Activated T-helper 2 cell treated with anti-CD3 and anti-CD28 coated beads, Interferon-gamma antibody, Interleukin-2, Interleukin-4, amounts not matched to agents 10 μg/mL and 5 μg/mL and 100 μg/mL, durations not matched to agents 14 hours and 24 hours and 36 hours (primary cell): Measurements from ENCODE around the gene DNAJC5G. TPM values are rescaled to one million over a fixed set of nuclear protein-coding genes. Genes with fewer than 3 reads are reported as not detected.

Experiments used
- DNase-seq: peaks from one replicate; pipeline ENCODE4 v3.0.0; 2021; ENCODE audit warnings: low spot score
- H3K27ac Mint-ChIP-seq: one replicate; pipeline ENCODE4 v1.8.0; 2021; ENCODE audit warnings: mixed read lengths
- H3K27me3 Mint-ChIP-seq: one replicate; pipeline ENCODE4 v1.8.0; 2021; ENCODE audit warnings: low read depth, mixed read lengths
- H3K36me3 Mint-ChIP-seq: one replicate; pipeline ENCODE4 v1.8.0; 2021; ENCODE audit warnings: low read depth, mixed read lengths
- H3K4me1 Mint-ChIP-seq: one replicate; pipeline ENCODE4 v1.8.0; 2021; ENCODE audit warnings: low read depth, mixed read lengths
- H3K4me3 Mint-ChIP-seq: one replicate; pipeline ENCODE4 v1.8.0; 2021; ENCODE audit warnings: low read depth, mild to moderate bottlenecking, moderate library complexity, mixed read lengths
- H3K9me3 Mint-ChIP-seq: one replicate; pipeline ENCODE4 v1.8.0; 2021; ENCODE audit warnings: mixed read lengths
- intact Hi-C: fragments of 100-400 bp; cut with micrococcal nuclease; formaldehyde crosslinking; loops from one replicate; pipeline ENCODE4 v1.15.1; 2023
- total RNA-seq: library from RNA; stranded (reverse); gene quantifications from 2 replicates; pipeline ENCODE4 v1.2.3, GENCODE V29; 2022

Gene DNAJC5G
- total RNA-seq, 1 donor from 2014 or later: not detected

DNA sequence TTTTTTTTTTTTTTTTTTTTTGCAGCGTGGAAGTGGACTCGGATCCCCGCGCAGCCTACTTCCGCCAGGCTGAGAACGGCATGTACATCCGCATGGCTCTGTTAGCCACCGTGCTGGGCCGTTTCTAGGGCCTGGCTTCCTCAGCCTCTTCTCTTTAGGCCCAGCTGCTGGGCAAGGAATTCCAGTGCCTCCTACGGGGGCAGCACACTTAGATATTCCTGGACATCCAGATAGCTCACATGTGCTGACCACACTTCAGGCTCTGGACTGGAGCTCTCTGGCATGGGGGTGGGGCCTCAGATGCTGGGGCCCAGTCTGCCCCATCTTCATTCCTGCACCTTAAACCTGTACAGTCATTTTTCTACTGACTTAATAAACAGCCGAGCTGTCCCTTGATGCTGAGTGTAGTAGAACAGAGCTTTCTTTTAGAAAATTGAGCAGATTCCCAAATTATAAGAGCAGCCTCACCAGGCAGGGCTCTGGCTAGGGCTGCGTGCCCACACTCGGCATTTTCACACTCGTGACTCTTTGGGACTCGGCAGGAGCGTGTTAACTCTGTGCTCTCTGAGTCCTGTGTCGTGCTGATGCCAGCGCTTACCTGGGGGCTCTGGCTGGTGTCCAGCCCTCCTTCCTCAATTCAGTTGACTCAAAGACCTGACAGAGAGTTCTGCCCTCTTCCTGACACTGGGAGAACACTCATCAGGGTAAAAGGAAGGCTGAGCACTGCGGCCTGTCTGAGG is 31.7 kb upstream of the DNAJC5G start:
- Mint-ChIP-seq H3K9me3 (no peaks in the 10 kb centered on the region), H3K4me3 (no peak overlapping the region), H3K36me3 (peaks cover 54% of the 10 kb centered on the region), H3K4me1 (no peaks in the 10 kb centered on the region), H3K27ac (no peak overlapping the region), H3K27me3 (no peaks in the 10 kb centered on the region)
- no peak for DNase-seq
- intact Hi-C loops: no loop called here

DNA sequence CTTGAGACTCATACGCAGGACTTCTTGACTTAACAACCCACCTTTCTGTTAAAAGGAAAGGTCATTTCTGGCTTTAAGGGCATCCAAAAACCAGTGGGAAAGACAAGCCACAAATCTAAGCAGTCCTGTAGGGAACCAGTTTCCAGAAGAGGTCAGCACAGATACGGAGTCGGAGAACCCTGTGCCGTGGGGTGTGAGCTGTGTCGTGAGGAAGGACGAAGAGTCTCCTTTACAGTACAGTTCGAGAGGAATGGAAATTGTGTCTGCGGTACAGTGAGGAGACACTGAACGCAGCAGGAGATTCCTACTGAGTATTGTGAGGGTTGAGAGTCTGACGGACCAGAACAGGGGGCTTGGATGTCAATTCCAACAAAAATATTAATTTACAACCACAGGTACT is 30.1 kb upstream of the DNAJC5G start:
- H3K36me3 Mint-ChIP-seq: peaks cover 42% of the 10 kb centered on the region
- H3K4me3 Mint-ChIP-seq: no peak overlapping the region
- no peak for DNase-seq
- H3K4me1 Mint-ChIP-seq: no peaks in the 10 kb centered on the region
- intact Hi-C loops: no loop called here
- no peaks in the 10 kb centered on the region for H3K9me3 Mint-ChIP-seq
- peaks cover 1% of the 10 kb centered on the region for H3K27me3 Mint-ChIP-seq
- no peak overlapping the region for H3K27ac Mint-ChIP-seq

DNA sequence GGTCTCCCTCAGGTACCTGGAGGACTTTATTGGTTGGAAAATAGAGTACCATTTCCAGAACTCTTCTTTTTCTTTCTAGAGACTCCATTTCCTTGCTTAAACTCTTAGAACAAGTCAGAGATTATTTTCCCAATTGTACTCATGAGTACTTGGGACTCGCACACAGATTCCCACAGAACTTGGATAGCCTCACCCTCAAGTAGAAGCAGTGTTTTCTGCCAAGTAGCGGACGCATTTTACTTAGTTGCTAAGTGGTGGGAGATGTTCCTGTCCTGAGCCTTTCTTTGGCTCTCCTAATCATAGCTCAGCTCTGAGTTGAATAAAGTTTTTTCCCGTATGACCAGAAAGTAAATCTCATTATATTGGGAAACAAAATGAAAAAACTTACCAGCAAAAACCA is 29.6 kb upstream of the DNAJC5G start:
- H3K9me3 Mint-ChIP-seq: no peaks in the 10 kb centered on the region
- no peak overlapping the region for H3K4me3 Mint-ChIP-seq
- H3K27me3 Mint-ChIP-seq: peaks cover 1% of the 10 kb centered on the region
- no peak for DNase-seq
- H3K27ac Mint-ChIP-seq: no peak overlapping the region
- intact Hi-C loops: no loop called here
- H3K36me3 Mint-ChIP-seq: peaks cover 37% of the 10 kb centered on the region
- H3K4me1 Mint-ChIP-seq: no peaks in the 10 kb centered on the region

DNA sequence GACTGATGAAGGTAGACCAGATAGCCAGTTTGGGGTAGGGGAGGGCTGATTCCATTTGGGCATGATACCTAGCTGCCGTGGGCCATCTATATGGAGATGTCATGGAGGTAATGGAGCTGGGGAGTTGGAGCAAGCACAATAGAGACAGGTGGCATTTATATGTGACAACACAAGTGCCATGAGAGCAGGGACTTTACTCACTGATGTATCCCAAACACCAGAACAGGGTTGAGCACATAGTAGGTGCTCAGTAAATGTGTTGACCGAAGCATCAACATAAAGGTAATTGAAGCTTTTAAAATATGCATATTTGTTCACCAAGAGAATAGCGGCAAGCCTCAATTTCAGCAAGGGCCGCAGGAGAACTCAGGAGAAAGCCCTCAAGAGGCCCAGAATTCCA is 27.3 kb upstream of the DNAJC5G start:
- no peak for DNase-seq
- Mint-ChIP-seq H3K27ac (no peak overlapping the region), H3K27me3 (peaks cover 4% of the 10 kb centered on the region), H3K9me3 (no peaks in the 10 kb centered on the region), H3K4me1 (no peaks in the 10 kb centered on the region), H3K36me3 (peaks cover 16% of the 10 kb centered on the region), H3K4me3 (no peak overlapping the region)
- intact Hi-C loops: no loop called here

DNA sequence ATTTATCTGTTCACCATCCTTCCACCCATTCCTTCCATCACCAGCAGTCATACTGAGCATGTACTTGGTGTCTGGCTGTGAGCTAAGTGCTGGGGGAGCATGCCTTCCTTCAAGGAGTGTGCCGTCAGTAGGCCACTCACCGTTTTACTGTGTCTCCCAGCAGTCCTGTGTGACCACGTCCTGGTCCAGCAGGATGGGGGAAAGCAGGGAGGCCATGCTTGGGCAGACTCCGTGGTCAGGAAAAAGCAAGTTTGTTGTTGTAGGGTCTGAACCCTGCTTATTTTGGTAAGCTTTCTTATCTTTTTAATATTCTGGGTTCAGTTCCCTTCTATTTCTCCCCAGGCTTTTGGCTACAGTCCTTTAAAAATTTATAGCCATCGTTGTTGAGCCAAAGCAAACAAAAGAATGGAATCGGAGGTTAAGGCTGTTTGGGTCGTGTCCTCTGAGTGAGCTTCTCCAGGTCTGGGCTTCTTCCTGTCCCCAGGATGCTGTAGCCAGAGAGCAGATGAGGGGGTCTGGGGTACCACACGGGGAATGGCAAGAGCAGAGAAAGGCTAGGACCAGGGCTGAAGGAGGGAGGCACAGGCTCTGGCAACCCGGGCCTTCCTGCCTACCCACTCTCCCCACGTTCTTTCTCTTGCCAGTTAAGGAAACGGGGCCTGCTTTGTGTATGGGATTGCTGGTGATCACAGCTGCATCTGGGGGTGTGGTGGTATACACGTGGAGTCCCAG is 25.9 kb upstream of the DNAJC5G start:
- no peak for DNase-seq
- Mint-ChIP-seq H3K27me3 (peaks cover 6% of the 10 kb centered on the region), H3K27ac (no peak overlapping the region), H3K9me3 (no peaks in the 10 kb centered on the region), H3K4me1 (no peaks in the 10 kb centered on the region), H3K4me3 (no peak overlapping the region), H3K36me3 (peaks cover 1% of the 10 kb centered on the region)
- intact Hi-C loops: no loop called here

DNA sequence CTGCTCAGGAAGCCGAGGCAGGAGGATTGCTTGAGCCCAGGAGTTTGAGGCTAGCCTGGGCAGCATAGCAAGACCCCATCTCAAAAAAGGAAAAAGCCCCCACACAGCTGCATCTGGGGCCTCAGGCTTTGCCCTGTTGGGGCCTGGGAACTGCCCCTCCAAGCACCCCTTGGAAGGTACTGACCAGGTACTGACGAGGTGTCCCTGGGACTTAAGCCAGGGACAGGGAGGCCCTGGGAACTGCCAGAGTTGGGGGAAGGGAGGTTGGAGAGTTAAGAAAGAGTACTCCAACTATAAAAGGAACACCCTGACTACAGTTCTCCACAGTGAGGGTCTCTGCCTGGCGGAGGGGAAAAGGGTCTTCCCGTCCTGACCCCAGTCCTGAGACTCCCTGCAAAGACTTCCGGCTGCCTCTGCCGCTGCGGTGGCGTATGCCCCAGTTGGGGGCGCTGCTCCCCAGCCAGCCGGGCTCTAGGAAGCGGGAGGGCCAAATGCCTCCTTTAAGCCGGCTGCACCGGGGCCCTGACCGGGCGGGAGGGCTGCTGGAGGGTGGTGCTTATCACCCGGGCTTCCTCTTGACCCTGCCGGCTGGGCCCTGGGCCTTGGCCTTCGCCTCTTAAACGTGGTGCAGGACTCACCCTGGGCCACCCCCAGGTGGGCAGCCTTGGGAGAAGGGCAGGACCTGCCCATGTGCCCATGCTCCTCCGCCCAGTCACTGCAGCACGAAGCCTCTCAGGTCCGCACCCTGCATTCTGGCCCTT is 25.2 kb upstream of the DNAJC5G start:
- Mint-ChIP-seq H3K4me3 (no peak overlapping the region), H3K27me3 (peaks cover 11% of the 10 kb centered on the region), H3K27ac (no peak overlapping the region), H3K4me1 (no peaks in the 10 kb centered on the region), H3K36me3 (no peaks in the 10 kb centered on the region), H3K9me3 (no peaks in the 10 kb centered on the region)
- DNase-seq: peak; percentile 47
- intact Hi-C loops: loop anchor here (1.0 kb wide), 2 partner anchors 30 to 53 kb away; no protein-coding TSS in a partner anchor

DNA sequence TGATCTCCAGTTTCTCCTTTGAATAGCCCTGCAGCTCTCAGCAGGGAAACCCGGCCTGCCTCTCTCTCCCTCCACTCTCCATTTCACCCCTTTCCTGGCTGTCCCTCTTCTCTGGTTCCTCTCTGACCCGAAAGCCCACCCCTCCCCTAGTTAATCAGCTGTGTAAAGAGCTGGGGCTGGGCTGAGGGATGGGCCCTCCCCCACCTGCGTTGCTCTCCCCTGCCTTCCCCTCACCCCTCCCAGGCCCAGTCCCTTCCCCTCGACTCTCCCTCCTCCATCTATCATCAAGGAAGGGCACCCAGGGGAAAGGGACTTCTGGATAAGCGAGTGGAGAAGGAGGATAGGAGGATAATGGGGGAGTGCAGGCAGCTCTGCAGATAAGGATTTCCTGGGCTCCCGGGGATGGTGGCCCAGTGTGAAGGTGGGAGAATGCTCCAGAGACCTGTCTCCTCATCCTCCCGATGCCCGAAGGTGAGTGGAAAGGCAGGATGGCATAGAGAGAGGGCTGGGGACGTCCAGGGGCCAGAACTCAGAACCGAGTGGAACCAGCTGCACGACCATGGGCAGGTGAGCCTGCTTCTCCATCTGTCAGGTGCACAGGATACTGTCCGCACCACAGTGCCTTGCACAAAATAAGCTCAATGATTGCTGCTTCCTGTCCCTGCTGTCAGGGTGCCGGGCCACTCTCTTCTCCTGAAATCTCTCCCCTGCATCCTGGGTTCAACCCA is 24.4 kb upstream of the DNAJC5G start:
- DNase-seq: no peak
- no peaks in the 10 kb centered on the region for H3K4me1 Mint-ChIP-seq
- H3K36me3 Mint-ChIP-seq: no peaks in the 10 kb centered on the region
- no peak overlapping the region for H3K4me3 Mint-ChIP-seq
- intact Hi-C loops: loop anchor here (1.0 kb wide), 2 partner anchors 29 to 52 kb away; no protein-coding TSS in a partner anchor
- peaks cover 17% of the 10 kb centered on the region for H3K27me3 Mint-ChIP-seq
- H3K9me3 Mint-ChIP-seq: no peaks in the 10 kb centered on the region
- no peak overlapping the region for H3K27ac Mint-ChIP-seq

DNA sequence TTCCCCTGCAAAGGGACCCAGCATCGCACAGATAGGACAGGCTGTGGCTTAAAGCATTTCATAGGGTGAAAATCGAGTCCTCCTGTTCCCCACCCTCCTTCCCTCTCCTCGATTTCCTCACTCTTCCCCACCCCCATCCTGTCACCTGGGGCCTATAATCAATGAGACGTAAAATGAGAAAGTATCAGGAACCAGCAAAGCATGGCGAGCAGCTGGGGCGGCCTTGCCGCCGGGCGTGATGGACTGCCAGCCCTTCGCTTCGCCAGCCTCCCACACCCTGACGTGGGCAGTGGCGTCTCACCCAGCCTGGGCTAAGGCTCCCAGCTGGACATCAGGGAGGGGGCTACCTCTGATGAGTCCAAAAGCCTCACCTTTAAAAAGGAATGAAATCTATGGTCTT is 23.5 kb upstream of the DNAJC5G start:
- intact Hi-C loops: no loop called here
- Mint-ChIP-seq H3K36me3 (no peaks in the 10 kb centered on the region), H3K4me1 (no peaks in the 10 kb centered on the region), H3K9me3 (no peaks in the 10 kb centered on the region), H3K27me3 (peaks cover 24% of the 10 kb centered on the region), H3K27ac (no peak overlapping the region), H3K4me3 (no peak overlapping the region)
- DNase-seq: no peak

DNA sequence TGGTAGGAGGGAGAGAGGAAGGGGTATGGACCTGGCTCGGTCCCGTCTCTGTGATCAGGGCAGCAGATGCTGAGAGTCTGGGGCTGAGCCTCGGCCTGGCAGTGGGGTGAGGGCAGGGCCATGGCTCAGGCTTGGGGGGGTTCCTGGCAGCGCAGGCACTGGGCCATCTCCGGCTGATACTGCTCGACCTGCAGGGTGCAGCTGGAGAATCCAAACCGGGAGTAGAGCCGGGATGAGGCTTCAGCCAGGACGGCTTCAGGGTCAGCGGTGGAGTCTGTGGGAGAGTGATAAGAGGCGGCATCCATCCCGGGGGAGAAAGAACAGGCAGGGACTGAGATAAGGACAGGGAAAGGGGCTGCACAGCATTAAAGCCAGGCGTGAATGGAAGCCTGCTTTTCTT is 20.0 kb upstream of the DNAJC5G start:
- no peak for DNase-seq
- H3K27me3 Mint-ChIP-seq: peaks cover 35% of the 10 kb centered on the region
- no peaks in the 10 kb centered on the region for H3K9me3 Mint-ChIP-seq
- no peak overlapping the region for H3K27ac Mint-ChIP-seq
- no peak overlapping the region for H3K4me3 Mint-ChIP-seq
- H3K4me1 Mint-ChIP-seq: no peaks in the 10 kb centered on the region
- no peaks in the 10 kb centered on the region for H3K36me3 Mint-ChIP-seq
- intact Hi-C loops: no loop called here

DNA sequence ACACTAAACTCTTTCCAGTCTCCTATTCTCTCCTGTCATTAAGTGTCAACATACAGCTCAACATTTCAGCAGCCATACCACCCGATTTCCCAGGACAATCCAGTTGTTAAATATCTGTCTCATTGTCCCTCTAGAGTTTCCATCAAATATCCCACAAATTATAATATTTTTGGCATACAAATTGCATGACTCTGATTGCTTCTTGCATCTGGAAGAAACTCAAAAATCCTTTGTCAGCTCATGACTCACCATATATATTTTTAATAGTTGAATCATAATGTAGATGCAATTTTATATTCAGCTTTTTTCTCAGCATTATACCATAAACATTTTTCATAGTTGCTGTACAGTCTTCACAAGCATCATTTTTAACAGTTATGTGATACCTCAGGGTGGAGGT is 19.6 kb upstream of the DNAJC5G start:
- Mint-ChIP-seq H3K27ac (no peak overlapping the region), H3K27me3 (peaks cover 40% of the 10 kb centered on the region), H3K36me3 (no peaks in the 10 kb centered on the region), H3K4me3 (no peak overlapping the region), H3K9me3 (no peaks in the 10 kb centered on the region), H3K4me1 (no peaks in the 10 kb centered on the region)
- intact Hi-C loops: no loop called here
- no peak for DNase-seq

DNA sequence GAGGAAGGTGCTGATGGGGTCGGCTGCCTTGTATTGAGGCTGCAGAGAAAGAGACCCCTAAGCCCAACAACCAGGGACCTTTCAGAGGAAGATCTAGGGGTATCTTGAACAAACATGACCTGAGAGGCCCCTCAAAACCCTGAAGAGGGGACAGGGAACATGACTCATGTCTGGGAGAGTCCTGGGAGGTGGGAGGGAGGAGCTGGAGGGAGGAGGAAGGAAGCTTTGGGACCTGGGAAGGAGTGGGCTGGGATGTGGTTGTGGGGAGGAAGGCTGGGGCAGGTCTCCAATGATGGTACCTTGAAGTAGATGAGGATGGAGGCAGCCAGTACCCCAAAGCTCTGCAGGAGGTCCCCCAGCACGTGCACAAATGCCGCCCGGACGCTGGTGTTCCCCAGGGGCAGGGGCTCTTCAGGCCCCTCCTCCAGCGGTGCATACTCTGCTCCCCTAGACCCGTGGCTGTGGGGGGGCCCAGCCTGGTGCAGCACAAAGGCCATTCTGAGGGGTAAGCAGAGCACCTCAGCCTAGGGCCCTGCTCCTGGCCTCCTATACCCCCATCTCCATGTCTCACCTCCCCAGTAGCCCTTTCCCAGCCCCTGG is 18.3 kb upstream of the DNAJC5G start:
- Mint-ChIP-seq H3K27me3 (peaks cover 49% of the 10 kb centered on the region), H3K9me3 (no peaks in the 10 kb centered on the region), H3K4me3 (no peak overlapping the region), H3K36me3 (no peaks in the 10 kb centered on the region), H3K4me1 (peaks cover 7% of the 10 kb centered on the region), H3K27ac (no peak overlapping the region)
- DNase-seq: no peak
- intact Hi-C loops: no loop called here

DNA sequence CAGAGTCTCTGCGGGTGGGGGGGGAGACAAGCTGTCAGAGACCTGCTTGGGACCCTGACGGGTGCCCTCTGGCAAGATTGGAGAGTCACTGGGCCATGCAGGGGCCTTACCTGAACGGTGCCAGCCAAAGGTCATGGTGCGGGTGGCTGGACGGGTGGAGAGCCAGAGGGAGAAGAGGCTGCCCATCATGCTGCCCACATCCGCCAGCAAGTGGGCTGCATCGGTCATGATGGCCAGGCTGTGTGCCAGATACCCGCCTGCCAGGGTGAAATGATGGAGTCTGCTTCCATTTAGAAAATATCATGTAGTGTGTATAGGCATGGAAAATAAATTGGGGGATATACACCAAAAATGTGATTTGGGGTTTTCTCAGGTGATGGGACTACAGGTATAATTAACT is 17.2 kb upstream of the DNAJC5G start:
- Mint-ChIP-seq H3K36me3 (no peaks in the 10 kb centered on the region), H3K4me3 (no peak overlapping the region), H3K9me3 (no peaks in the 10 kb centered on the region), H3K27ac (no peak overlapping the region), H3K4me1 (peaks cover 7% of the 10 kb centered on the region), H3K27me3 (peaks cover 50% of the 10 kb centered on the region)
- DNase-seq: no peak
- intact Hi-C loops: no loop called here
